RWPE1 (cell line): ENCODE results near the gene CYP19A1.

Experiments used
- CTCF ChIA-PET: fragments of 350-600 bp; sonication (Branson Sonifier 250); formaldehyde crosslinking; extraction: SDS; loops from one replicate; lab custom pipeline; 2021; lab: Yijun Ruan, JAX
- POLR2A ChIA-PET: fragments of 400-600 bp; formaldehyde crosslinking; extraction: SDS; loops from one replicate; lab custom pipeline; 2020; ENCODE audit warnings: antibody characterized with exemption; ENCODE audit not compliant: low non-redundant PET; lab: Yijun Ruan, JAX
- DNase-seq: peaks from one replicate; pipeline ENCODE4 v3.0.0; 2012; ENCODE audit warnings: low spot score
- H3K27ac ChIP-seq: fragments of 450-650 bp; 2 replicates; pipeline ENCODE4 v1.5.1; 2017
- TF ChIP-seq, protein P1 (sequence below): fragments of 450-650 bp; conservative IDR thresholded peaks from 2 replicates; pipeline ENCODE4 v1.5.1; 2017; ENCODE audit warnings: low read depth, mild to moderate bottlenecking

The CYP19A1 gene

GRCh38 chr15:51162865-51163762, 175.3 kb downstream of the CYP19A1 start:
- CTCF ChIA-PET = interaction anchor here (0.6 to 2.8 kb wide), 48 partner anchors 8 to 1940 kb away, joined by 3 to 60 read pairs (median 4); no protein-coding TSS in a partner anchor
- TF ChIP-seq, protein P1, sequence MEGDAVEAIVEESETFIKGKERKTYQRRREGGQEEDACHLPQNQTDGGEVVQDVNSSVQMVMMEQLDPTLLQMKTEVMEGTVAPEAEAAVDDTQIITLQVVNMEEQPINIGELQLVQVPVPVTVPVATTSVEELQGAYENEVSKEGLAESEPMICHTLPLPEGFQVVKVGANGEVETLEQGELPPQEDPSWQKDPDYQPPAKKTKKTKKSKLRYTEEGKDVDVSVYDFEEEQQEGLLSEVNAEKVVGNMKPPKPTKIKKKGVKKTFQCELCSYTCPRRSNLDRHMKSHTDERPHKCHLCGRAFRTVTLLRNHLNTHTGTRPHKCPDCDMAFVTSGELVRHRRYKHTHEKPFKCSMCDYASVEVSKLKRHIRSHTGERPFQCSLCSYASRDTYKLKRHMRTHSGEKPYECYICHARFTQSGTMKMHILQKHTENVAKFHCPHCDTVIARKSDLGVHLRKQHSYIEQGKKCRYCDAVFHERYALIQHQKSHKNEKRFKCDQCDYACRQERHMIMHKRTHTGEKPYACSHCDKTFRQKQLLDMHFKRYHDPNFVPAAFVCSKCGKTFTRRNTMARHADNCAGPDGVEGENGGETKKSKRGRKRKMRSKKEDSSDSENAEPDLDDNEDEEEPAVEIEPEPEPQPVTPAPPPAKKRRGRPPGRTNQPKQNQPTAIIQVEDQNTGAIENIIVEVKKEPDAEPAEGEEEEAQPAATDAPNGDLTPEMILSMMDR = peak; percentile 100
- POLR2A ChIA-PET = interaction anchor here (0.6 to 0.7 kb wide), 2 partner anchors 28 to 480 kb away, joined by 5 to 10 read pairs; no protein-coding TSS in a partner anchor
- H3K27ac ChIP-seq = no peak overlapping the region
- peak; percentile 90 for DNase-seq

DNA sequence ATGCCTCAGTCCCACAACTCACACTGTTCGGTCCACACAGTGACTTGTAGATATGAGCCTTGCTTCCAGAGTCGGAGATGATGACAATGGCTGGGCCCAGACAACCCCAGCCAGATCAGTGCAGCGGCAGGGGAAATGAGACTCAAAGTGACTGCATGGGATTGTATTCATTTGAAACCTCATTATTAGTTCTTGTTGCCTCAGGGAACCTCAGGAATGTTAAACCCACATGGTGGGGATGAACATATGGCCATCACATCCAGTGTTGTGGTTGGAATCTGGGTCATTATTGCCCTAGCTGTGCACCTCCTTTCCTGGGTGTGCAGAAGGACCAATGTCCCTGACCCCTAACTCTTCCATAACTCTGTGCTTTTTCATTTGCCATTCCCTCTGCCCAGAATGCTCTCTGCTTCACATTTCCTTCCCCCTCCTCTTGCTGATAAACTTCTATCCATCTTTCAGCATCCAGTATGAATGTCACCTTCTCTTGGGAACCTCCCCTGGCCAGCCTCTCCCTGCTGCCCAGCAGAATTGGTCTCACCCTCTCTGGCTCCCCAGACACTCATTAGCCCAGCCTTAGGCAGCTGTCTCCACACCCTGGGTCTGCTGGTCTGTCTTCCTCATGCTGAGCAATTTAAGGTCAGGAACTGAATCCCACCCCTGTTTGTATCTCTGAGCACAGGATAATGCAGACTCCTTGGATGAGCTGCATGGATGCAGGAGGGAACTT, 176.7 kb downstream of the CYP19A1 start:
- no peak for DNase-seq
- TF ChIP-seq, protein P1 = no peak
- ChIA-PET CTCF (interaction anchor here (0.5 to 2.8 kb wide), 8 partner anchors 8 to 337 kb away, joined by 4 to 60 read pairs (median 9); no protein-coding TSS in a partner anchor), POLR2A (no interaction called here)
- no peak overlapping the region for H3K27ac ChIP-seq

DNA sequence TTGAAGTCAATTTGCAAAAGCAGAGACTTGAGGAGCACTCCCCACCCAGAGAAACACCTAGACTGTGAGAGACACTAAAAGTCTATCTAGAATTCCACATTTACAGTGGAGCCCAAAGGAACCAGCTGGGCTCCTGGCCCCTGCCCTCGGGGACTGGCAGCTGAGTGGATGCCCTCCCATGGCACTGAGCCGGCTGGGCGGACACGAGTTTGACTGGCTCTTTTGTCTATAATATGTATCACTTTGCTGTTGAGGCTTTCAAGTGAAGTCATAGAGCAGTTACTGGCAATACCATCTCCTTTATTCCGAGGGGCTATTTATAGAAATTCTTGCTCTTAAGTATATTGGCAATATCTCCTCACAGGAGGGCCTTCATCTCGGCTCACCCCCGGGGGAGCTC, 177.9 kb downstream of the CYP19A1 start:
- ChIA-PET POLR2A (no interaction called here), CTCF (interaction anchor here (0.7 kb wide), 1 partner anchor 32 kb away, joined by 3 read pairs; no protein-coding TSS in a partner anchor)
- DNase-seq = no peak
- TF ChIP-seq, protein P1 = no peak
- no peak overlapping the region for H3K27ac ChIP-seq
